Measurements from ENCODE around the gene LRPPRC. TPM values are rescaled to one million over a fixed set of nuclear protein-coding genes. Genes with fewer than 3 reads are reported as not detected.
"Not testable (repeated sequence)": the region's sequence is repeated elsewhere in the genome, so short reads cannot be mapped to it uniquely, and the experiment has no call there.

LRPPRC gene
- total and polyA plus RNA-seq, 8 donors = 9.4 to 52.1 (median 37.3) TPM

GRCh38 chr2:43931293-43931692 is 64.5 kb downstream of the LRPPRC start:
- FAIRE-seq = no peak
- intact Hi-C loops (cut with DNase I) = no loop called here
- WGBS, 2 donors = 92 to 100% methylated on average over 3 of the region's 3 CpGs

GRCh38 chr2:43927442-43927841 is 68.3 kb downstream of the LRPPRC start:
- H3K4me3 ChIP-seq = no peak overlapping the region
- ATAC-seq (no peak), DNase-seq (no peak), FAIRE-seq (no peak)
- WGBS, 2 donors = 84 to 88% methylated on average over 4 of the region's 4 CpGs
- intact Hi-C loops (cut with DNase I) = no loop called here
- H3K27ac ChIP-seq = no peak overlapping the region
- H3K36me3 ChIP-seq = peaks cover 0 to 5% (median 0%) of the 10 kb centered on the region in 3 donors
- H3K9me3 ChIP-seq = no peaks in the 10 kb centered on the region
- TF ChIP-seq CTCF (IDR thresholded peaks at IDR 0.05) = no peak
- H3K27me3 ChIP-seq = no peaks in the 10 kb centered on the region
- no peaks in the 10 kb centered on the region for H3K4me1 ChIP-seq

More at GRCh38 chr2:43931293-43931692, 64.5 kb downstream of the LRPPRC start:
- DNase-seq (no peak), ATAC-seq (no peak)
- H3K4me1 ChIP-seq = no peaks in the 10 kb centered on the region
- no peak overlapping the region for H3K27ac ChIP-seq
- no peaks in the 10 kb centered on the region for H3K9me3 ChIP-seq
- no peaks in the 10 kb centered on the region for H3K27me3 ChIP-seq
- peaks cover 0 to 8% (median 0%) of the 10 kb centered on the region in 3 donors for H3K36me3 ChIP-seq
- no peak for TF ChIP-seq CTCF (IDR thresholded peaks at IDR 0.05)
- no peak overlapping the region for H3K4me3 ChIP-seq

DNA sequence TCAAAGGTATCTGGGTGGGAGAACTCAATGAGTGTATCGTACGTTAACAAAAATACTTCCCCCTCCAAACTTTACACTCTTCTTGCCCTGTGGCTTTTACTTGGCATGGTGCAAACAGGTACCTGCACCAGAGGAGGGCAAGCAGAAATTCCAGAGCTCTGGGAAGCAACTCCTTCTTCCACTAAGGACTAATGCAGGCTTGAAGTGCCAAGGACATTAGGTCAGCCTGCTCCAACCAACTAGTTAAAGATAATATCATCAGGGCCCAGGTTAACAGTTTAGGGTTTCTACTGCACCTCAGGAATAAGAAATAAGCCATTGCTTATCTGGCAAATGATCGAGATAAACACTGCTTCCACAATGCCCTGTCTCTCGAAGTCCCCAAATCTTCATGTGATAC is 70.4 kb downstream of the LRPPRC start:
- Histone ChIP-seq H3K36me3 (peaks cover 0 to 5% (median 0%) of the 10 kb centered on the region in 3 donors), H3K27ac (no peak overlapping the region), H3K9me3 (no peaks in the 10 kb centered on the region), H3K27me3 (no peaks in the 10 kb centered on the region), H3K4me3 (no peak overlapping the region), H3K4me1 (no peaks in the 10 kb centered on the region)
- TF ChIP-seq CTCF (IDR thresholded peaks at IDR 0.05) = no peak
- 88 to 92% methylated on average over 4 of the region's 4 CpGs for WGBS, 2 donors
- DNase-seq (no peak), FAIRE-seq (no peak), ATAC-seq (no peak)
- intact Hi-C loops (cut with DNase I) = no loop called here

DNA sequence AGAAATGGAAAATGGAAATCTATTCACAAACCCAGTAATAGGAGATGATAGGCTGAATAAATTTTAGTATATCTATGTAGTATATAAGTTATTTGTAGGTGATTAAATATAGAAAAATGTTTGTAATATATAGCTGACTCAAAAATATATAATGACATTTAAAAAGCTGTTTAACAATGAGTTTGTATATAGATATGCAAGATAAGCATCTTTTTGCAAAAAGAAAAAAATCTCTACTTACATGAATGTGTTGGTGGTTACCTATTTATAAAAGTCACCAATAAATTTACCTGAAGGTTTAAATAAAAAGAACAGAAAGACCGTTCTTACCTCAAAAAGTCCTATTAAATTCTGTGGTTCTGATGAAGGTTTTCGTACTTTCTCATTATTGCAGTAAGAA is 71.3 kb downstream of the LRPPRC start:
- FAIRE-seq (no peak), DNase-seq (no peak), ATAC-seq (no peak)
- Histone ChIP-seq H3K27ac (no peak overlapping the region), H3K4me3 (no peak overlapping the region), H3K9me3 (no peaks in the 10 kb centered on the region), H3K27me3 (no peaks in the 10 kb centered on the region), H3K36me3 (peaks cover 0 to 7% (median 0%) of the 10 kb centered on the region in 3 donors), H3K4me1 (no peaks in the 10 kb centered on the region)
- intact Hi-C loops (cut with DNase I) = no loop called here
- no peak for TF ChIP-seq CTCF (IDR thresholded peaks at IDR 0.05)
- WGBS, 2 donors = 98 to 99% methylated on average over 2 of the region's 2 CpGs

DNA sequence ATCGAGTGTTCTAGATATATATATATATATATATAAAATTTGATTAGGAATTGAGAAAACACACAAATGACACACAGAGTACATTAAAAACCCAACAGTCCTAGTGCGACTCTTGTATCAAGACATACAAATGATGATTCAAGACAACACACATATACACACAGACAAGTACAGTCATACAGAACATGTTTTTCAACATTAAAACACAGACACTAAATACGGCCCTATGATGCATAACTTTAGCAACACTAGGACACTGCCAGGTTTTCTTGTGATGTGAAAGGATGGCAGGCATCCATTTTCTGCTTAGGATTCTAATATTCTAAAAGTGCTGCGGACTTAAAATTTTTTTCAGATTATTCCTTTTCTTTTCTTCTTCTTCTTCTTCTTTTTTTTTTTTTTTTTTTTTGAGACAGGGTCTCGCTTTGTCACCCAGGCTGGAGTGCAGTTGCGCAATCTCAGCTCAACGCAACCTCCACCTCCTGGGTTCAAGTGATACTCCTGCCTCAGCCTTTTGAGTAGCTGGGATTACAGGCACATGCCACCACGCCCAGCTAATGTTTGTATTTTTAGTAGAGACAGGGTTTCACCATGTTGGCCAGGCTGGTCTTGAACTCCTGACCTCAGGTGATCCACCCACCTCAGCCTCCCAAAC is 84.5 kb downstream of the LRPPRC start:
- ATAC-seq; H3K27ac ChIP-seq; H3K4me3 ChIP-seq; FAIRE-seq; H3K27me3 ChIP-seq; H3K4me1 ChIP-seq; H3K9me3 ChIP-seq; intact Hi-C loops (cut with DNase I); DNase-seq: not testable (repeated sequence)
- 89 to 94% methylated on average over 8 of the region's 8 CpGs for WGBS, 2 donors
- H3K36me3 ChIP-seq = peaks cover 0 to 13% (median 1%) of the 10 kb centered on the region in 3 donors

All from pancreas (tissue), 10 donors.